Astrocyte (in vitro differentiated cells and primary cell): ENCODE measurements around the gene B3GNT5. TPM values are rescaled to one million over a fixed set of nuclear protein-coding genes. Genes with fewer than 3 reads are reported as not detected.

Source experiments
- DNase-seq: peaks from one replicate; pipeline ENCODE4 v3.0.0-alpha.2; 2010; ENCODE audit warnings: low read depth
- FAIRE-seq: peaks from 2 replicates; lab custom pipeline; 2011; peaks lifted over from hg19 to GRCh38; lab: Jason Lieb, UNC
- H2AFZ ChIP-seq: 2 replicates; pipeline ENCODE4 v1.6.0; 2012; ENCODE audit warnings: low read depth, low read length, inconsistent platforms
- H3K27ac ChIP-seq: 2 replicates; pipeline ENCODE4 v1.5.1; 2011; ENCODE audit warnings: low read depth, low read length, inconsistent platforms
- H3K27me3 ChIP-seq: 2 replicates; pipeline ENCODE4 v1.6.0; 2011; ENCODE audit warnings: low read length, inconsistent platforms; ENCODE audit not compliant: insufficient read depth
- H3K36me3 ChIP-seq: 2 replicates; pipeline ENCODE4 v1.5.1; 2011; ENCODE audit warnings: low read length, inconsistent platforms; ENCODE audit not compliant: insufficient read depth
- H3K4me1 ChIP-seq: 2 replicates; pipeline ENCODE4 v1.5.1; 2011; ENCODE audit warnings: low read length, inconsistent platforms; ENCODE audit not compliant: insufficient read depth
- H3K4me2 ChIP-seq: 2 replicates; pipeline ENCODE4 v1.6.0; 2012; ENCODE audit warnings: low read length, inconsistent platforms
- H3K4me3 ChIP-seq: 2 replicates; pipeline ENCODE4 v1.5.1; 2011; ENCODE audit warnings: low read depth, mild to moderate bottlenecking, low read length, inconsistent platforms; ENCODE audit not compliant: insufficient read depth
- H3K79me2 ChIP-seq: 2 replicates; pipeline ENCODE4 v1.6.0; 2012; ENCODE audit warnings: mild to moderate bottlenecking, low read length, inconsistent platforms; ENCODE audit not compliant: insufficient read depth
- H3K9ac ChIP-seq: 2 replicates; pipeline ENCODE4 v1.6.0; 2012; ENCODE audit warnings: mild to moderate bottlenecking, low read length, inconsistent platforms
- H3K9me3 ChIP-seq: 2 replicates; pipeline ENCODE4 v1.5.1; 2012; ENCODE audit warnings: low read depth, mild to moderate bottlenecking, low read length, inconsistent platforms; ENCODE audit not compliant: insufficient read depth
- H4K20me1 ChIP-seq: 2 replicates; pipeline ENCODE4 v1.6.0; 2012; ENCODE audit warnings: low read length, inconsistent platforms; ENCODE audit not compliant: insufficient read depth
- H3K27ac Mint-ChIP-seq: one replicate; pipeline ENCODE4 v1.8.0; 2021; ENCODE audit warnings: mild to moderate bottlenecking, mixed read lengths; ENCODE audit not compliant: unreplicated experiment
- H3K27me3 Mint-ChIP-seq: one replicate; pipeline ENCODE4 v1.8.0; 2021; ENCODE audit warnings: low read depth, mixed read lengths; ENCODE audit not compliant: unreplicated experiment
- H3K36me3 Mint-ChIP-seq: one replicate; pipeline ENCODE4 v1.8.0; 2021; ENCODE audit warnings: low read depth, mixed read lengths; ENCODE audit not compliant: unreplicated experiment
- H3K4me1 Mint-ChIP-seq: one replicate; pipeline ENCODE4 v1.8.0; 2021; ENCODE audit warnings: low read depth, mixed read lengths; ENCODE audit not compliant: unreplicated experiment
- H3K4me3 Mint-ChIP-seq: one replicate; pipeline ENCODE4 v1.8.0; 2021; ENCODE audit warnings: mild to moderate bottlenecking, moderate library complexity, mixed read lengths; ENCODE audit not compliant: unreplicated experiment
- H3K9me3 Mint-ChIP-seq: one replicate; pipeline ENCODE4 v1.8.0; 2021; ENCODE audit warnings: mild to moderate bottlenecking, mixed read lengths; ENCODE audit not compliant: unreplicated experiment
- CTCF ChIP-seq: IDR thresholded peaks from 2 replicates; pipeline ENCODE4 v1.5.1; 2011; ENCODE audit warnings: low read depth, mild to moderate bottlenecking, inconsistent platforms, low read length, moderate library complexity; ENCODE audit not compliant: insufficient read depth
- EZH2 ChIP-seq: IDR thresholded peaks from 2 replicates; pipeline ENCODE4 v1.6.1; 2012; ENCODE audit warnings: mild to moderate bottlenecking, low read length, inconsistent platforms; ENCODE audit not compliant: insufficient read depth
- total RNA-seq: library from RNA; stranded (reverse); gene quantifications from 2 replicates; pipeline ENCODE4 v1.2.1, GENCODE V29; 2021

The B3GNT5 gene
- total RNA-seq, 1 donor from 2014 or later = 15.8 TPM

GRCh38 chr3:183270344-183270743 is 17.3 kb downstream of the B3GNT5 start:
- Histone ChIP-seq H3K4me2 (no peak overlapping the region), H3K27ac (no peak overlapping the region), H4K20me1 (no peaks in the 10 kb centered on the region), H3K36me3 (no peaks in the 10 kb centered on the region), H3K4me1 (peaks cover 14% of the 10 kb centered on the region), H2AFZ (no peak overlapping the region), H3K79me2 (peaks cover 23% of the 10 kb centered on the region), H3K9ac (no peak overlapping the region), H3K9me3 (no peaks in the 10 kb centered on the region), H3K27me3 (no peaks in the 10 kb centered on the region), H3K4me3 (no peak overlapping the region)
- H3K27ac Mint-ChIP-seq = no peak overlapping the region
- DNase-seq = no peak
- H3K27me3 Mint-ChIP-seq = no peaks in the 10 kb centered on the region
- H3K4me3 Mint-ChIP-seq = no peak overlapping the region
- TF ChIP-seq EZH2 (no peak), CTCF (no peak)
- no peak for FAIRE-seq
- peaks cover 12% of the 10 kb centered on the region for H3K4me1 Mint-ChIP-seq
- H3K36me3 Mint-ChIP-seq = peaks cover 2% of the 10 kb centered on the region
- H3K9me3 Mint-ChIP-seq = no peaks in the 10 kb centered on the region

- no peaks in the 10 kb centered on the region for H3K27me3 ChIP-seq
- H4K20me1 ChIP-seq = no peaks in the 10 kb centered on the region
- H3K79me2 ChIP-seq = peaks cover 19% of the 10 kb centered on the region
- no peak for FAIRE-seq
- H3K9me3 ChIP-seq = no peaks in the 10 kb centered on the region
- no peak overlapping the region for H2AFZ ChIP-seq
- H3K4me1 ChIP-seq = peaks cover 9% of the 10 kb centered on the region
- H3K36me3 Mint-ChIP-seq = peaks cover 2% of the 10 kb centered on the region
- no peak overlapping the region for H3K4me2 ChIP-seq
- H3K4me3 Mint-ChIP-seq = no peak overlapping the region
- TF ChIP-seq CTCF (no peak), EZH2 (no peak)
- H3K4me3 ChIP-seq = no peak overlapping the region
- no peaks in the 10 kb centered on the region for H3K27me3 Mint-ChIP-seq
- no peak for DNase-seq
- no peaks in the 10 kb centered on the region for H3K9me3 Mint-ChIP-seq
- no peak overlapping the region for H3K9ac ChIP-seq
- no peaks in the 10 kb centered on the region for H3K36me3 ChIP-seq
- no peak overlapping the region for H3K27ac Mint-ChIP-seq
- no peak overlapping the region for H3K27ac ChIP-seq
- peaks cover 12% of the 10 kb centered on the region for H3K4me1 Mint-ChIP-seq
These were observed 19.1 kb downstream of the B3GNT5 start for GRCh38 chr3:183272142-183272541.

- Histone ChIP-seq H3K79me2 (peaks cover 13% of the 10 kb centered on the region), H4K20me1 (no peaks in the 10 kb centered on the region), H3K27ac (no peak overlapping the region), H3K4me2 (no peak overlapping the region), H2AFZ (no peak overlapping the region), H3K27me3 (no peaks in the 10 kb centered on the region), H3K4me3 (no peak overlapping the region), H3K4me1 (peaks cover 9% of the 10 kb centered on the region), H3K36me3 (no peaks in the 10 kb centered on the region), H3K9ac (no peak overlapping the region), H3K9me3 (no peaks in the 10 kb centered on the region)
- TF ChIP-seq CTCF (no peak), EZH2 (no peak)
- DNase-seq (no peak), FAIRE-seq (no peak)
- Mint-ChIP-seq H3K27ac (no peak overlapping the region), H3K4me3 (no peak overlapping the region), H3K9me3 (no peaks in the 10 kb centered on the region), H3K4me1 (peaks cover 12% of the 10 kb centered on the region), H3K27me3 (no peaks in the 10 kb centered on the region), H3K36me3 (peaks cover 2% of the 10 kb centered on the region)
These were observed 19.7 kb downstream of the B3GNT5 start for GRCh38 chr3:183272791-183273190.
